IMR-90 (cell line): ENCODE results near the gene SSR3. TPM values are rescaled to one million over a fixed set of nuclear protein-coding genes. Genes with fewer than 3 reads are reported as not detected.
A peak's percentile ranks its signal among the peaks of the same experiment; 100 is the strongest.
"Not testable (repeated sequence)": the region's sequence is repeated elsewhere in the genome, so short reads cannot be mapped to it uniquely, and the experiment has no call there.

Experiments used
- ATAC-seq: fragments of 200-7000 bp; cut with Tn5 transposase; 2 replicates; pipeline ENCODE4 v1.9.1; 2020; ENCODE audit warnings: low read depth, mild to moderate bottlenecking, moderate library complexity
- BruUV-seq: library from RNA; stranded (reverse); fragments of 400-500 nt; replicated peaks from 2 replicates; lab custom pipeline; 2021; lab: Mats Ljungman, UMichigan
- CTCF ChIA-PET: fragments of 300-600 bp; formaldehyde crosslinking; extraction: SDS; loops from one replicate; lab custom pipeline; 2021; ENCODE audit warnings: antibody characterized with exemption; lab: Yijun Ruan, JAX
- POLR2A ChIA-PET: fragments of 300-600 bp; sonication (Branson Sonifier 250); formaldehyde crosslinking; loops from one replicate; lab custom pipeline; 2022; ENCODE audit warnings: antibody characterized with exemption; ENCODE audit not compliant: unreplicated experiment; lab: Charles Lee
- DNase-seq: peaks from one replicate; pipeline ENCODE4 v3.0.0; 2013
- H2AFZ ChIP-seq: replicated peaks from 2 replicates; pipeline ENCODE3; 2013; ENCODE audit warnings: low read length, mild to moderate bottlenecking; ENCODE audit not compliant: poor library complexity
- H2AK5ac ChIP-seq: 2 replicates; pipeline ENCODE4 v1.6.1; 2013; ENCODE audit warnings: low read depth, low read length, inconsistent platforms
- H2AK9ac ChIP-seq: replicated peaks from 2 replicates; pipeline ENCODE3; 2013; ENCODE audit warnings: mild to moderate bottlenecking, low read depth, low read length, moderate library complexity; ENCODE audit not compliant: poor library complexity
- H2BK120ac ChIP-seq: 2 replicates; pipeline ENCODE4 v1.6.1; 2013; ENCODE audit warnings: low read depth, low read length, inconsistent platforms
- H2BK15ac ChIP-seq: 3 replicates; pipeline ENCODE4 v1.6.1; 2013; ENCODE audit warnings: low read depth, low read length, inconsistent platforms
- H2BK20ac ChIP-seq: 2 replicates; pipeline ENCODE4 v1.6.1; 2013; ENCODE audit warnings: low read depth, mild to moderate bottlenecking, inconsistent platforms, low read length, moderate library complexity
- H2BK5ac ChIP-seq: 2 replicates; pipeline ENCODE4 v1.6.1; 2013; ENCODE audit warnings: mild to moderate bottlenecking, low read depth, low read length, inconsistent platforms; ENCODE audit not compliant: poor library complexity, severe bottlenecking
- H3K14ac ChIP-seq: replicated peaks from 2 replicates; pipeline ENCODE4 v1.6.1; 2013; ENCODE audit warnings: low read depth, low read length, inconsistent platforms
- H3K18ac ChIP-seq: 2 replicates; pipeline ENCODE4 v1.6.1; 2013; ENCODE audit warnings: low read depth, low read length, control low read depth
- H3K23ac ChIP-seq: 2 replicates; pipeline ENCODE4 v1.6.1; 2013; ENCODE audit warnings: low read depth, low read length, inconsistent platforms
- H3K27ac ChIP-seq: 2 replicates; pipeline ENCODE4 v1.5.1; 2013; ENCODE audit warnings: mild to moderate bottlenecking, control low read depth, low read length; ENCODE audit not compliant: insufficient read depth
- H3K27me3 ChIP-seq: 2 replicates; pipeline ENCODE4 v1.6.1; 2013; ENCODE audit warnings: low read length; ENCODE audit not compliant: control insufficient read depth, insufficient read depth
- H3K36me3 ChIP-seq: 2 replicates; pipeline ENCODE4 v1.6.1; 2013; ENCODE audit warnings: low read length, mixed read lengths; ENCODE audit not compliant: control insufficient read depth, insufficient read depth
- H3K4ac ChIP-seq: 2 replicates; pipeline ENCODE4 v1.6.1; 2013; ENCODE audit warnings: low read depth, low read length, inconsistent platforms
- H3K4me1 ChIP-seq: 2 replicates; pipeline ENCODE4 v1.6.1; 2013; ENCODE audit warnings: low read length, mixed read lengths; ENCODE audit not compliant: control insufficient read depth, insufficient read depth
- H3K4me2 ChIP-seq: 2 replicates; pipeline ENCODE4 v1.6.1; 2013; ENCODE audit warnings: low read depth, mild to moderate bottlenecking, control low read depth, low read length, moderate library complexity
- H3K4me3 ChIP-seq: 2 replicates; pipeline ENCODE4 v1.5.1; 2013; ENCODE audit warnings: low read depth, mild to moderate bottlenecking, control low read depth, low read length, moderate library complexity; ENCODE audit not compliant: insufficient read depth
- H3K56ac ChIP-seq: 2 replicates; pipeline ENCODE4 v1.6.1; 2013; ENCODE audit warnings: low read length, inconsistent platforms; ENCODE audit not compliant: insufficient read depth; ENCODE audit errors: extremely low read depth
- H3K79me1 ChIP-seq, 2 experiments: 2 replicates each; pipeline ENCODE4 v1.6.1; 2013; ENCODE audit warnings: low read length in 2 of 2, inconsistent platforms in 1 of 2, low read depth in 1 of 2
- H3K9ac ChIP-seq: 2 replicates; pipeline ENCODE4 v1.6.1; 2013; ENCODE audit warnings: low read depth, low read length, control low read depth
- H3K9me1 ChIP-seq: 2 replicates; pipeline ENCODE4 v1.6.1; 2013; ENCODE audit warnings: low read length, inconsistent platforms; ENCODE audit not compliant: insufficient read depth
- H3K9me3 ChIP-seq: 2 replicates; pipeline ENCODE4 v1.6.1; 2013; ENCODE audit warnings: low read length; ENCODE audit not compliant: control insufficient read depth, insufficient read depth
- H4K20me1 ChIP-seq: 2 replicates; pipeline ENCODE4 v1.6.1; 2013; ENCODE audit warnings: low read length, inconsistent platforms; ENCODE audit not compliant: insufficient read depth
- H4K5ac ChIP-seq: 2 replicates; pipeline ENCODE4 v1.6.1; 2013; ENCODE audit warnings: mild to moderate bottlenecking, low read depth, low read length, control low read depth
- H4K8ac ChIP-seq, 2 experiments: 2 replicates each; pipeline ENCODE4 v1.6.1; 2013; ENCODE audit warnings: low read depth in 2 of 2, low read length in 2 of 2, control low read depth in 1 of 2, inconsistent platforms in 1 of 2
- H4K91ac ChIP-seq: 2 replicates; pipeline ENCODE4 v1.6.1; 2013; ENCODE audit warnings: low read depth, low read length, inconsistent platforms; ENCODE audit not compliant: insufficient read depth
- CEBPB ChIP-seq: IDR thresholded peaks from 2 replicates; pipeline ENCODE4 v1.6.1; 2012; ENCODE audit warnings: low read depth, low read length, improper control_type of control experiment
- MAZ ChIP-seq: IDR thresholded peaks from 2 replicates; pipeline ENCODE4 v1.6.1; 2012; ENCODE audit warnings: low read depth, mild to moderate bottlenecking, low read length, improper control_type of control experiment, moderate library complexity, borderline replicate concordance
- WGBS, 2 experiments: methylation state at CpG; one replicate each; pipeline versions ENCODE4 v1.1.5 to v1.1.7; 2013; ENCODE audit warnings: missing lambda C conversion rate in 2 of 2; ENCODE audit not compliant: insufficient read length in 1 of 2; ENCODE audit errors: extremely low coverage in 2 of 2; 5-methylcytosine and 5-hydroxymethylcytosine counted together
- dilution Hi-C: fragments of 300-500 bp; cut with HindIII; formaldehyde crosslinking; loops from one replicate; pipeline ENCODE4 v1.14.3; 2018; ENCODE audit warnings: low sequenced_read_pairs; ENCODE audit not compliant: unreplicated experiment
- in situ Hi-C: fragments of 300-500 bp; cut with MboI; formaldehyde crosslinking; loops from 3 replicates; pipeline ENCODE4 v1.14.3; 2019; ENCODE audit warnings: low sequenced_read_pairs, inconsistent platforms, mixed read lengths
- intact Hi-C: fragments of 100-400 bp; cut with micrococcal nuclease; formaldehyde crosslinking; loops from 2 replicates; pipeline ENCODE4 v1.10.0; 2022
- polyA plus RNA-seq, 3 experiments: library from polyadenylated mRNA; depleted of rRNA; stranded (reverse); fragments of >200 nt; gene quantifications; 2 replicates each; pipeline ENCODE4 v1.2.3, GENCODE V29; 2012; ENCODE audit warnings: low replicate concordance in 1 of 3
- total RNA-seq: library from RNA; depleted of rRNA; stranded (reverse); fragments of >200 nt; gene quantifications from 2 replicates; pipeline ENCODE4 v1.2.3, GENCODE V29; 2012

The SSR3 gene
- total and polyA plus RNA-seq, 2 of the 4 experiments (the other 2 are of a cell fraction) = 246 to 608 TPM

DNA sequence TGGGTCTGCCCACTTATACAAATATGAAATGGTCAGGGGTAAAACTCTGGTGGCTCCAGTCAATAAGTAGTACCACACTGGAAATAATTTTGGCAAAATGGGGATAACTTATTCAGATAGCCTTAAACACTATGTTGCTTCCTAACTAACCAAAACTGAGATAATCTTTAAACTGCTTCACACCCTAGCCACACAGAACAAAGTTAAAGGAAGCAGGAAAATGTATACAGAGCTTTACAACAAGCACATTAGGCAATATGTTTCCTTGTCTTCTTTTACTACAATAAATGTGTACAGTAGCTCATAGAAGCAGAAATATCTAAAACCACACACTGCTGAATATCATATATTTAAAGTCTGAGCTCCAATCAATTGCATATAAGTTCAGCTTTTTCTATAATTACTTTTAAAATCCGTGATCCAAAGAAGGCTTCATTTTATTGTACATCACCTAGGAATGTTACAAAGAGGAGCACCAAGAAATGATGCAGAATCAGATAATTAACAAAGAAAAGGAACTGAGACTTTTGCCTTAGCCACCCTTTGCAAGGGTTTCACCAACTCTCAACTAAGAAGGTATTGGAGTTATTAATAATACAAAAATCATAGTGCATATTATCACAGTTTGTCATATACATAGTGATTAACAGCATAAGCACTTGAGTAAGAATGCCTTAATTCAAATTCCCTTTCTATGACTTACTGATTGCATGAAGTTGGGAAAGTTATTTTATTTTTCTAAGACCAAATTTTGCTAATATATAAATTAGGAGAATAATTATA, 9.2 kb upstream of the SSR3 start:
- H2AK9ac ChIP-seq = no peak overlapping the region
- no peak overlapping the region for H3K18ac ChIP-seq
- H3K4me3 ChIP-seq = no peak overlapping the region
- peak; percentile 24; the same call in 1 of the 2 replicates for TF ChIP-seq CEBPB
- no peak for TF ChIP-seq MAZ
- BruUV-seq = no TSS peak
- dilution Hi-C loops (no loop called here), in situ Hi-C loops (loop anchor here (10.0 kb wide), 1 partner anchor 101 kb away; no protein-coding TSS in a partner anchor), intact Hi-C loops (no loop called here)
- no peak overlapping the region for H2BK120ac ChIP-seq
- no peaks in the 10 kb centered on the region for H3K79me1 ChIP-seq
- no peak overlapping the region for H3K9ac ChIP-seq
- no peak overlapping the region for H3K56ac ChIP-seq
- no peaks in the 10 kb centered on the region for H3K4me1 ChIP-seq
- H3K27ac ChIP-seq = no peak overlapping the region
- no peaks in the 10 kb centered on the region for H3K9me3 ChIP-seq
- H4K5ac ChIP-seq = no peak overlapping the region
- H3K14ac ChIP-seq = no peak overlapping the region
- ATAC-seq = no peak
- no peak overlapping the region for H4K8ac ChIP-seq
- H2AK5ac ChIP-seq = no peak overlapping the region
- no peaks in the 10 kb centered on the region for H4K20me1 ChIP-seq
- DNase-seq = no peak
- H3K36me3 ChIP-seq = no peaks in the 10 kb centered on the region
- no peak overlapping the region for H3K4ac ChIP-seq
- H4K91ac ChIP-seq = no peak overlapping the region
- no peak overlapping the region for H3K23ac ChIP-seq
- no peak overlapping the region for H2BK5ac ChIP-seq
- no CpG with 5 or more reads among the region's 1 CpG for WGBS, 2 experiments
- H3K4me2 ChIP-seq = no peak overlapping the region
- POLR2A ChIA-PET = no interaction called here
- no peak overlapping the region for H2BK15ac ChIP-seq
- CTCF ChIA-PET = interaction anchor here (0.9 kb wide), 1 partner anchor 573 kb away, joined by 3 read pairs; no protein-coding TSS in a partner anchor
- no peak overlapping the region for H2BK20ac ChIP-seq
- peaks cover 4% of the 10 kb centered on the region; the same call in 1 of the 2 replicates for H3K27me3 ChIP-seq
- no peak overlapping the region for H2AFZ ChIP-seq
- no peaks in the 10 kb centered on the region for H3K9me1 ChIP-seq

DNA sequence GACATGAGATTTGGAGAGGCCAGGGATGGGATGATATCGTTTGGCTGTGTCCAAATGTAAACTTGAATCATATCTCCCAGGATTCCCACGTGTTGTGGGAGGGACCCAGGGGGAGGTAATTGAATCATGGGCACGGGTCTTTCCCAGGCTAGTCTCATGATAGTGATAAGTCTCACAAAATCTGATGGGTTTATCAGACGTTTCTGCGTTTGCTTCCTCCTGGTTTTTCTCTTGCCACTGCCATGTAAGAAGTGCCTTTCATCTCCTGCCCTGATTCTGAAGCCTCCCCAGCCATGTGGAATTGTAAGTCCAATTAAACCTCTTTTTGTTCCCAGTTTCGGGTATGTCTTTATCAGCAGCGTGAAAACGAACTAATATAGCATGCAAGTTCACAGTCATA, 7.6 kb upstream of the SSR3 start:
- H2BK120ac ChIP-seq, H3K4me3 ChIP-seq, H3K14ac ChIP-seq, H3K9me1 ChIP-seq, H2BK15ac ChIP-seq, ATAC-seq, H3K56ac ChIP-seq, H3K27ac ChIP-seq, H3K4ac ChIP-seq, H4K91ac ChIP-seq, H2BK20ac ChIP-seq, H3K18ac ChIP-seq, H4K5ac ChIP-seq, H2AK5ac ChIP-seq, H3K23ac ChIP-seq, H3K36me3 ChIP-seq, H4K20me1 ChIP-seq, H3K27me3 ChIP-seq, H3K4me1 ChIP-seq, BruUV-seq, H2AFZ ChIP-seq, H3K4me2 ChIP-seq, intact Hi-C loops, POLR2A ChIA-PET, DNase-seq, H3K9me3 ChIP-seq, dilution Hi-C loops, H4K8ac ChIP-seq, H2BK5ac ChIP-seq, H3K9ac ChIP-seq, H2AK9ac ChIP-seq, H3K79me1 ChIP-seq, CTCF ChIA-PET: not testable (repeated sequence)
- in situ Hi-C loops = loop anchor here (10.0 kb wide), 1 partner anchor 102 kb away; no protein-coding TSS in a partner anchor
- 80% methylated on average over 1 of the region's 8 CpGs; no CpG with 5 or more reads in 1 of the 2 experiments for WGBS, 2 experiments
